IPS DF 6.9 (cell line): ENCODE results near the gene ZMAT5.

ENCODE experiments used
- DNase-seq: peaks from one replicate; pipeline ENCODE4 v3.0.0-alpha.2; 2013; ENCODE audit warnings: low read depth, low spot score
- H3K27ac ChIP-seq: one replicate; pipeline ENCODE4 v1.5.1; 2013; ENCODE audit warnings: low read length, control low read depth
- H3K27me3 ChIP-seq: 2 replicates; pipeline ENCODE4 v1.6.1; 2013; ENCODE audit warnings: mild to moderate bottlenecking, low read length; ENCODE audit not compliant: control insufficient read depth, insufficient read depth
- H3K36me3 ChIP-seq: 2 replicates; pipeline ENCODE4 v1.6.1; 2013; ENCODE audit warnings: low read length; ENCODE audit not compliant: control insufficient read depth, insufficient read depth
- H3K4me1 ChIP-seq: 2 replicates; pipeline ENCODE4 v1.6.1; 2013; ENCODE audit warnings: low read length; ENCODE audit not compliant: control insufficient read depth, insufficient read depth
- H3K4me3 ChIP-seq: 2 replicates; pipeline ENCODE4 v1.5.1; 2013; ENCODE audit warnings: mild to moderate bottlenecking, low read length
- H3K9me3 ChIP-seq: 2 replicates; pipeline ENCODE4 v1.6.1; 2013; ENCODE audit warnings: low read length, inconsistent platforms; ENCODE audit not compliant: control insufficient read depth, insufficient read depth
- WGBS: extraction: QIAGEN DNeasy Blood & Tissue Kit; methylation state at CpG from one replicate; pipeline ENCODE4 v1.1.7; 2013; ENCODE audit warnings: mixed read lengths, missing lambda C conversion rate; ENCODE audit not compliant: insufficient read length, insufficient coverage; 5-methylcytosine and 5-hydroxymethylcytosine counted together

Gene ZMAT5

GRCh38 chr22:29719899-29720645 lies 46.7 kb downstream of the ZMAT5 start, which contains the start of gene CABP7:
Gene CABP7 (plus strand): TSS chr22:29720003. CDS start chr22:29720425, 422 bp downstream.
- H3K4me1 ChIP-seq: no peaks in the 10 kb centered on the region; the same call in 1 of the 2 replicates
- H3K9me3 ChIP-seq: no peaks in the 10 kb centered on the region
- H3K27ac ChIP-seq: no peak within 1 kb of the TSS
- H3K36me3 ChIP-seq: no peaks in the 10 kb centered on the region
- DNase-seq: no peak
- H3K4me3 ChIP-seq: peak within 1 kb of the TSS; percentile 33; the same call in 1 of the 2 replicates
- WGBS: no CpG with 5 or more reads among the region's 115 CpGs
- H3K27me3 ChIP-seq: peaks cover 28% of the 10 kb centered on the region

GRCh38 chr22:29718949-29719898 lies 47.6 kb downstream of the ZMAT5 start:
- H3K27me3 ChIP-seq: peaks cover 28% of the 10 kb centered on the region
- WGBS: no CpG with 5 or more reads among the region's 24 CpGs

GRCh38 chr22:29717789-29718188 lies 49.0 kb downstream of the ZMAT5 start:
- WGBS: no CpG with 5 or more reads among the region's 11 CpGs
- no peak for DNase-seq
- peaks cover 28% of the 10 kb centered on the region for H3K27me3 ChIP-seq

More at GRCh38 chr22:29718949-29719898, 47.6 kb downstream of the ZMAT5 start:
- Histone ChIP-seq H3K4me3 (no peak overlapping the region; the same call in 1 of the 2 replicates), H3K9me3 (no peaks in the 10 kb centered on the region), H3K36me3 (no peaks in the 10 kb centered on the region), H3K27ac (no peak overlapping the region), H3K4me1 (no peaks in the 10 kb centered on the region; the same call in 1 of the 2 replicates)
- DNase-seq: no peak

GRCh38 chr22:29716814-29717545 lies 49.8 kb downstream of the ZMAT5 start:
- WGBS: no CpG with 5 or more reads among the region's 16 CpGs
- Histone ChIP-seq H3K27me3 (peaks cover 25% of the 10 kb centered on the region), H3K27ac (no peak overlapping the region), H3K4me1 (no peaks in the 10 kb centered on the region; the same call in 1 of the 2 replicates), H3K9me3 (no peaks in the 10 kb centered on the region), H3K36me3 (no peaks in the 10 kb centered on the region), H3K4me3 (no peak overlapping the region)
- DNase-seq: peak; percentile 73

More at GRCh38 chr22:29717789-29718188, 49.0 kb downstream of the ZMAT5 start:
- no peaks in the 10 kb centered on the region; the same call in 1 of the 2 replicates for H3K4me1 ChIP-seq
- H3K9me3 ChIP-seq: no peaks in the 10 kb centered on the region
- H3K27ac ChIP-seq: no peak overlapping the region
- no peaks in the 10 kb centered on the region for H3K36me3 ChIP-seq
- H3K4me3 ChIP-seq: no peak overlapping the region

- Histone ChIP-seq H3K27me3 (peaks cover 15% of the 10 kb centered on the region), H3K9me3 (no peaks in the 10 kb centered on the region), H3K36me3 (no peaks in the 10 kb centered on the region), H3K4me3 (no peak overlapping the region), H3K4me1 (no peaks in the 10 kb centered on the region), H3K27ac (no peak overlapping the region)
- no CpG with 5 or more reads among the region's 5 CpGs for WGBS
- DNase-seq: no peak
These were observed 51.1 kb downstream of the ZMAT5 start for GRCh38 chr22:29715705-29716104.

GRCh38 chr22:29715240-29715639 lies 51.6 kb downstream of the ZMAT5 start:
- no CpG with 5 or more reads among the region's 13 CpGs for WGBS
- Histone ChIP-seq H3K36me3 (no peaks in the 10 kb centered on the region; the same call in 1 of the 2 replicates), H3K9me3 (no peaks in the 10 kb centered on the region), H3K27me3 (peaks cover 13% of the 10 kb centered on the region), H3K4me3 (no peak overlapping the region), H3K4me1 (no peaks in the 10 kb centered on the region), H3K27ac (no peak overlapping the region)
- no peak for DNase-seq

- no peak for DNase-seq
- no peak overlapping the region for H3K4me3 ChIP-seq
- H3K27ac ChIP-seq: no peak overlapping the region
- no CpG with 5 or more reads among the region's 8 CpGs for WGBS
- no peaks in the 10 kb centered on the region for H3K9me3 ChIP-seq
- H3K4me1 ChIP-seq: no peaks in the 10 kb centered on the region
- H3K36me3 ChIP-seq: no peaks in the 10 kb centered on the region; the same call in 1 of the 2 replicates
- 0 out of 2 replicates have a peak, but pooled peaks cover 2% of the 10 kb centered on the region for H3K27me3 ChIP-seq
These were observed 53.6 kb downstream of the ZMAT5 start for GRCh38 chr22:29713156-29713727.

GRCh38 chr22:29712119-29712518 lies 54.7 kb downstream of the ZMAT5 start:
- no peak for DNase-seq
- no CpG with 5 or more reads among the region's 2 CpGs for WGBS
- Histone ChIP-seq H3K9me3 (no peaks in the 10 kb centered on the region), H3K27ac (no peak overlapping the region), H3K4me3 (no peak overlapping the region), H3K4me1 (no peaks in the 10 kb centered on the region), H3K36me3 (no peaks in the 10 kb centered on the region; the same call in 1 of the 2 replicates), H3K27me3 (no peaks in the 10 kb centered on the region)

- DNase-seq: no peak
- Histone ChIP-seq H3K27me3 (no peaks in the 10 kb centered on the region), H3K36me3 (no peaks in the 10 kb centered on the region; the same call in 1 of the 2 replicates), H3K27ac (no peak overlapping the region), H3K9me3 (no peaks in the 10 kb centered on the region), H3K4me1 (peaks cover 2% of the 10 kb centered on the region; the same call in 1 of the 2 replicates), H3K4me3 (no peak overlapping the region)
- no CpG with 5 or more reads among the region's 18 CpGs for WGBS
These were observed 55.7 kb downstream of the ZMAT5 start for GRCh38 chr22:29710922-29711593.
